H1 (cell line): ENCODE data around the gene CLDN6. TPM values are rescaled to one million over a fixed set of nuclear protein-coding genes. Genes with fewer than 3 reads are reported as not detected.
A peak's percentile ranks its signal among the peaks of the same experiment; 100 is the strongest.

Experiments
- ATF3 ChIP-seq: IDR thresholded peaks from 2 replicates; pipeline ENCODE4 v1.6.1; 2011; ENCODE audit warnings: low read depth, mild to moderate bottlenecking, low read length; ENCODE audit not compliant: insufficient read depth
- CTBP2 ChIP-seq: IDR thresholded peaks from 2 replicates; pipeline ENCODE4 v1.7.0; 2011; ENCODE audit warnings: borderline replicate concordance, mild to moderate bottlenecking, moderate library complexity, mixed read lengths, low read length; ENCODE audit not compliant: insufficient read depth, insufficient read length
- FOSL1 ChIP-seq: IDR thresholded peaks from 2 replicates; pipeline ENCODE4 v1.6.1; 2011; ENCODE audit warnings: mild to moderate bottlenecking, low read depth, low read length, moderate library complexity; ENCODE audit not compliant: insufficient read depth
- JUN ChIP-seq: IDR thresholded peaks from 2 replicates; pipeline ENCODE4 v1.6.1; 2011; ENCODE audit warnings: low read depth, mild to moderate bottlenecking, improper control_type of control experiment, low read length
- MAFK ChIP-seq: IDR thresholded peaks from 2 replicates; pipeline ENCODE4 v1.6.1; 2012; ENCODE audit warnings: low read depth, mild to moderate bottlenecking, improper control_type of control experiment, low read length
- PHF8 ChIP-seq: fragments of 200-600 bp; sonication (generic); conservative IDR thresholded peaks from 2 replicates; pipeline ENCODE4 v1.7.1; 2012; ENCODE audit warnings: low read depth, mild to moderate bottlenecking, inconsistent platforms, low read length, moderate library complexity
- POLR2A ChIP-seq, 2 experiments: IDR thresholded peaks; 1 replicate in 1 of 2; 2 replicates in 1 of 2; pipeline ENCODE4 v1.6.1; 2011; ENCODE audit warnings: low read depth in 2 of 2, low read length in 2 of 2, mild to moderate bottlenecking in 2 of 2; ENCODE audit errors: control extremely low read depth in 1 of 2
- SIN3A ChIP-seq, 2 experiments: IDR thresholded peaks in 1 of 2; conservative IDR thresholded peaks in 1 of 2; 2 replicates each; pipeline ENCODE4 v1.6.1; 2011 to 2012; ENCODE audit warnings: low read length in 2 of 2, improper control_type of control experiment in 1 of 2, low read depth in 1 of 2, mild to moderate bottlenecking in 1 of 2
- SIX5 ChIP-seq: IDR thresholded peaks from 2 replicates; pipeline ENCODE4 v1.6.1; 2011; ENCODE audit warnings: mild to moderate bottlenecking, low read depth, low read length
- ZNF274 ChIP-seq: IDR thresholded peaks from 2 replicates; pipeline ENCODE4 v1.7.0; 2012; ENCODE audit warnings: low read length, borderline replicate concordance; ENCODE audit errors: extremely low read depth
- polyA plus RNA-seq, 7 experiments: library from polyadenylated mRNA; depleted of rRNA in 3 of 7; stranded (reverse) in 5 of 7; unstranded in 2 of 7; fragments of >200 nt in 5 of 7; fragments of 200-250 nt in 2 of 7; gene quantifications; 1 replicate in 5 of 7; 2 replicates in 1 of 7; 4 replicates in 1 of 7; pipeline versions ENCODE4 v1.2.1 to v1.2.3, GENCODE V29; 2011 to 2013; ENCODE audit warnings: missing spikeins in 2 of 7, mixed read lengths in 2 of 7
- total RNA-seq: library from RNA; stranded (reverse); fragmentation: NEBNext Ultra II Directional; extraction: Animal tissue kit (Norgen Biotek cat#: 25700); gene quantifications from 2 replicates; pipeline ENCODE4 v1.2.1, GENCODE V29; 2021
- TF ChIP-seq, protein P1 (sequence below): IDR thresholded peaks from 2 replicates; pipeline ENCODE4 v1.6.1; 2012; ENCODE audit warnings: low read length, inconsistent platforms

CLDN6 gene
- total and polyA plus RNA-seq, 2 of the 8 experiments (the other 6 are each of a cell fraction or from before 2014, with no cell fraction given), result 747 to 1,115 TPM

GRCh38 chr16:2969545-2970521, 48.1 kb downstream of the CLDN6 start (continued):
- TF ChIP-seq JUN, result no peak
- TF ChIP-seq SIN3A (conservative IDR thresholded peaks at IDR 0.05 in 1 of 2, IDR thresholded peaks at IDR 0.05 in 1 of 2; ENCODE audit: low read depth in 1 of 2, low read length in 2 of 2), result peak; percentile 75 to 80; a peak in 2 of 4 replicates
- TF ChIP-seq PHF8, result 0 out of 2 replicates have a peak, but pooled peaks have one; percentile 7
- TF ChIP-seq, protein P1, sequence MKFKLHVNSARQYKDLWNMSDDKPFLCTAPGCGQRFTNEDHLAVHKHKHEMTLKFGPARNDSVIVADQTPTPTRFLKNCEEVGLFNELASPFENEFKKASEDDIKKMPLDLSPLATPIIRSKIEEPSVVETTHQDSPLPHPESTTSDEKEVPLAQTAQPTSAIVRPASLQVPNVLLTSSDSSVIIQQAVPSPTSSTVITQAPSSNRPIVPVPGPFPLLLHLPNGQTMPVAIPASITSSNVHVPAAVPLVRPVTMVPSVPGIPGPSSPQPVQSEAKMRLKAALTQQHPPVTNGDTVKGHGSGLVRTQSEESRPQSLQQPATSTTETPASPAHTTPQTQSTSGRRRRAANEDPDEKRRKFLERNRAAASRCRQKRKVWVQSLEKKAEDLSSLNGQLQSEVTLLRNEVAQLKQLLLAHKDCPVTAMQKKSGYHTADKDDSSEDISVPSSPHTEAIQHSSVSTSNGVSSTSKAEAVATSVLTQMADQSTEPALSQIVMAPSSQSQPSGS, result no peak
- TF ChIP-seq POLR2A (IDR thresholded peaks at IDR 0.05; ENCODE audit: control extremely low read depth in 1 of 2, low read depth in 2 of 2, low read length in 2 of 2), result peak in 1 of 2 experiments; percentile 44; a peak in 1 of 3 replicates
- no peak for TF ChIP-seq ZNF274
- TF ChIP-seq CTBP2, result peak; percentile 37
- 0 out of 2 replicates have a peak, but pooled peaks have one; percentile 19 for TF ChIP-seq FOSL1
- no peak for TF ChIP-seq ATF3
- no peak for TF ChIP-seq MAFK
- TF ChIP-seq SIX5, result no peak
